Measurements from ENCODE around the gene COG3. TPM values are rescaled to one million over a fixed set of nuclear protein-coding genes. Genes with fewer than 3 reads are reported as not detected.

Gene COG3
- total RNA-seq, 1 experiment from 2014 or later, result 17.6 TPM

DNA sequence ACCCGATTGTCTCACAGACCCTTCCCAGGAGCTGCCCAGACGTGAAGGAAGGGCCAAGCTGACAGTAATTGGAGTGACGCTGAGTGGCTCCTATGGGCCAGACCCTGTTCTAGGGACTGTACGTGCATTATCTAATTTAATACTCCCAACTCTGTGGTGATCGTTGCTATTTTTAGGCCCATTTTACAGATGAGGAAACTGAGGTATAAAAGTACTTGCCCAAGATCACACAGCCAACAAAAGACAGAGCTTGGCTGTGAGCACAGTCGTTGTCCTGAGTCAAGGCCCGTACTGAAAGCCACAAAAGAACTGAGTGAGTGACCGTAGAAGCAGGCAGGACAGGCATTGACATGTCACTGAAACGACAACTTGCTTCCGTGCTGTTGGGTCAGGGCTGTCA lies 76.1 kb downstream of the COG3 start (continued):
- TF ChIP-seq, protein P1, sequence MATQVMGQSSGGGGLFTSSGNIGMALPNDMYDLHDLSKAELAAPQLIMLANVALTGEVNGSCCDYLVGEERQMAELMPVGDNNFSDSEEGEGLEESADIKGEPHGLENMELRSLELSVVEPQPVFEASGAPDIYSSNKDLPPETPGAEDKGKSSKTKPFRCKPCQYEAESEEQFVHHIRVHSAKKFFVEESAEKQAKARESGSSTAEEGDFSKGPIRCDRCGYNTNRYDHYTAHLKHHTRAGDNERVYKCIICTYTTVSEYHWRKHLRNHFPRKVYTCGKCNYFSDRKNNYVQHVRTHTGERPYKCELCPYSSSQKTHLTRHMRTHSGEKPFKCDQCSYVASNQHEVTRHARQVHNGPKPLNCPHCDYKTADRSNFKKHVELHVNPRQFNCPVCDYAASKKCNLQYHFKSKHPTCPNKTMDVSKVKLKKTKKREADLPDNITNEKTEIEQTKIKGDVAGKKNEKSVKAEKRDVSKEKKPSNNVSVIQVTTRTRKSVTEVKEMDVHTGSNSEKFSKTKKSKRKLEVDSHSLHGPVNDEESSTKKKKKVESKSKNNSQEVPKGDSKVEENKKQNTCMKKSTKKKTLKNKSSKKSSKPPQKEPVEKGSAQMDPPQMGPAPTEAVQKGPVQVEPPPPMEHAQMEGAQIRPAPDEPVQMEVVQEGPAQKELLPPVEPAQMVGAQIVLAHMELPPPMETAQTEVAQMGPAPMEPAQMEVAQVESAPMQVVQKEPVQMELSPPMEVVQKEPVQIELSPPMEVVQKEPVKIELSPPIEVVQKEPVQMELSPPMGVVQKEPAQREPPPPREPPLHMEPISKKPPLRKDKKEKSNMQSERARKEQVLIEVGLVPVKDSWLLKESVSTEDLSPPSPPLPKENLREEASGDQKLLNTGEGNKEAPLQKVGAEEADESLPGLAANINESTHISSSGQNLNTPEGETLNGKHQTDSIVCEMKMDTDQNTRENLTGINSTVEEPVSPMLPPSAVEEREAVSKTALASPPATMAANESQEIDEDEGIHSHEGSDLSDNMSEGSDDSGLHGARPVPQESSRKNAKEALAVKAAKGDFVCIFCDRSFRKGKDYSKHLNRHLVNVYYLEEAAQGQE (IDR thresholded peaks at IDR 0.05; ENCODE audit: low read depth), result no peak
- TF ChIP-seq, protein P2, sequence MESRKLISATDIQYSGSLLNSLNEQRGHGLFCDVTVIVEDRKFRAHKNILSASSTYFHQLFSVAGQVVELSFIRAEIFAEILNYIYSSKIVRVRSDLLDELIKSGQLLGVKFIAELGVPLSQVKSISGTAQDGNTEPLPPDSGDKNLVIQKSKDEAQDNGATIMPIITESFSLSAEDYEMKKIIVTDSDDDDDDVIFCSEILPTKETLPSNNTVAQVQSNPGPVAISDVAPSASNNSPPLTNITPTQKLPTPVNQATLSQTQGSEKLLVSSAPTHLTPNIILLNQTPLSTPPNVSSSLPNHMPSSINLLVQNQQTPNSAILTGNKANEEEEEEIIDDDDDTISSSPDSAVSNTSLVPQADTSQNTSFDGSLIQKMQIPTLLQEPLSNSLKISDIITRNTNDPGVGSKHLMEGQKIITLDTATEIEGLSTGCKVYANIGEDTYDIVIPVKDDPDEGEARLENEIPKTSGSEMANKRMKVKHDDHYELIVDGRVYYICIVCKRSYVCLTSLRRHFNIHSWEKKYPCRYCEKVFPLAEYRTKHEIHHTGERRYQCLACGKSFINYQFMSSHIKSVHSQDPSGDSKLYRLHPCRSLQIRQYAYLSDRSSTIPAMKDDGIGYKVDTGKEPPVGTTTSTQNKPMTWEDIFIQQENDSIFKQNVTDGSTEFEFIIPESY (IDR thresholded peaks at IDR 0.05; ENCODE audit: extremely low read depth, insufficient replicate concordance, low read length), result no peak
- no peak for TF ChIP-seq JUND (IDR thresholded peaks at IDR 0.05)

DNA sequence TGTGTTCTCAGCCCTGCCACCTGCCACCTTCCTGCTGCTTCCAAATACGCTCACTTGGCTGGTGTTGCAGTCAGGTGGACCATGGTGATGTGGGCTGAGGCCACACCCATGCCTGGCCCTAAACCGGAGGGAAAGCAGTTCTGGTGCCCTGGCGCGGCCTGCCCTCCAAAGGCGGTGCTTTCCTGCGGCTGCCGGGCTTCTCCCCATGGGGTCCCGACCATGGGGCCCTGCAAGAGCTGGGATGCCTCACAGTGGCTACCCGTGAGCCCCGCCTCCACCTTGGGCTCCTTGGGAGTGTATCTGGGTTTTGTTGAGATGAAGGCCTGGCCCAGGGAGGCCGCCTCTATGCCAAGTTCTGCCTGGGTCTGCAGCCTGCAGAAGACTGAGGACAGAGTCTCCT lies 77.1 kb downstream of the COG3 start:
- ChIA-PET RAD21 (ENCODE audit: low non-redundant PET in 1 of 2, low total read pairs in 2 of 2, uncharacterized antibody in 2 of 2, unreplicated experiment in 2 of 2) (no interaction called here), POLR2A (no interaction called here), CTCF (no interaction called here)
- H3K4me1 ChIP-seq (ENCODE audit: control insufficient read depth in 1 of 2, insufficient read depth in 2 of 2, low read length in 2 of 2), result no peaks in the 10 kb centered on the region
- no peaks in the 10 kb centered on the region for H3K9me2 ChIP-seq (ENCODE audit: insufficient read depth)
- intact Hi-C loops (cut with micrococcal nuclease), result no loop called here
- no peaks in the 10 kb centered on the region for H3K36me3 ChIP-seq (ENCODE audit: control insufficient read depth in 1 of 2, insufficient read depth in 2 of 2, low read length in 2 of 2)
- no peaks in the 10 kb centered on the region for H3K79me2 ChIP-seq (ENCODE audit: insufficient read depth, low read length)
- no peaks in the 10 kb centered on the region for H3K27me3 ChIP-seq (ENCODE audit: insufficient read depth, low read length)
- no peak overlapping the region for H3K4me2 ChIP-seq (ENCODE audit: low read length)
- DNase-seq (ENCODE audit: low read depth, low spot score), result no peak
- no peak overlapping the region for H3K27ac ChIP-seq (ENCODE audit: low read depth, low read length)
- no peaks in the 10 kb centered on the region for H3K9me3 ChIP-seq (ENCODE audit: control insufficient read depth in 1 of 2, insufficient read depth in 1 of 2, low read depth in 1 of 2, low read length in 2 of 2)
- TF ChIP-seq CEBPB (IDR thresholded peaks at IDR 0.05; ENCODE audit: low read depth) (no peak), SIN3A (IDR thresholded peaks at IDR 0.05; ENCODE audit: low read depth) (no peak), SP1 (IDR thresholded peaks at IDR 0.05; ENCODE audit: low read depth) (no peak), ZFX (IDR thresholded peaks at IDR 0.05) (no peak), YY1 (IDR thresholded peaks at IDR 0.05; ENCODE audit: extremely low read depth, insufficient replicate concordance, low read depth, low read length) (no peak), RAD21 (IDR thresholded peaks at IDR 0.05; ENCODE audit: low read depth) (no peak), TCF7L2 (IDR thresholded peaks at IDR 0.05; ENCODE audit: borderline replicate concordance, extremely low read depth, insufficient read depth, insufficient read length) (no peak), POLR2AphosphoS5 (IDR thresholded peaks at IDR 0.05; ENCODE audit: low read depth, low read length) (no peak), EZH2 (IDR thresholded peaks at IDR 0.05) (no peak), CBX3 (IDR thresholded peaks at IDR 0.05; ENCODE audit: low read depth) (no peak), FOSL1 (IDR thresholded peaks at IDR 0.05; ENCODE audit: low read depth) (no peak), EGR1 (IDR thresholded peaks at IDR 0.05; ENCODE audit: low read depth) (no peak)
- TF ChIP-seq, protein P3, sequence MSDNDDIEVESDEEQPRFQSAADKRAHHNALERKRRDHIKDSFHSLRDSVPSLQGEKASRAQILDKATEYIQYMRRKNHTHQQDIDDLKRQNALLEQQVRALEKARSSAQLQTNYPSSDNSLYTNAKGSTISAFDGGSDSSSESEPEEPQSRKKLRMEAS (IDR thresholded peaks at IDR 0.05), result no peak
- H3K4me3 ChIP-seq (replicated peaks in 1 of 2; ENCODE audit: low read depth in 1 of 2, low read length in 2 of 2), result no peak overlapping the region
- BruUV-seq (replicated peaks), result no TSS peak
- H2AFZ ChIP-seq (ENCODE audit: low read depth, low read length, poor library complexity, severe bottlenecking), result no peak overlapping the region
- no peaks in the 10 kb centered on the region for H4K20me1 ChIP-seq (ENCODE audit: insufficient read depth)
- H3K9ac ChIP-seq (ENCODE audit: low read length), result no peak overlapping the region
- ATAC-seq, result no peak
